Stimulated activated CD4-positive, alpha-beta T cell treated with anti-CD3 and anti-CD28 coated beads, Interleukin-15, amount 100 ng/mL, for 1 hour (primary cell): ENCODE results near the gene CRYM.
"Not testable (repeated sequence)": the region's sequence is repeated elsewhere in the genome, so short reads cannot be mapped to it uniquely, and the experiment has no call there.

Experiments used
- DNase-seq, 2 donors: peaks; one replicate each; pipeline ENCODE4 v3.0.0-alpha.2; 2020; ENCODE audit warnings: low read depth in 1 of 2, low spot score in 1 of 2

The CRYM gene

GRCh38 chr16:21279501-21279900 lies 1.4 kb upstream of the CRYM start:
- no peak for DNase-seq

GRCh38 chr16:21277045-21277926 lies 804 bp downstream of the CRYM start:
- no peak for DNase-seq

GRCh38 chr16:21276090-21276489 lies 2.0 kb downstream of the CRYM start:
- no peak for DNase-seq

- no peak for DNase-seq
Observed at GRCh38 chr16:21275529-21275928, 2.6 kb downstream of the CRYM start.

- DNase-seq: no peak
Observed at GRCh38 chr16:21274172-21274726, 3.8 kb downstream of the CRYM start.

- not testable (repeated sequence) for DNase-seq
Observed at GRCh38 chr16:21272763-21273162, 5.3 kb downstream of the CRYM start.

- no peak for DNase-seq
Observed at GRCh38 chr16:21272253-21272652, 5.8 kb downstream of the CRYM start.

GRCh38 chr16:21268236-21268635 lies 9.9 kb downstream of the CRYM start:
- no peak for DNase-seq

GRCh38 chr16:21267298-21267697 lies 10.8 kb downstream of the CRYM start:
- DNase-seq: no peak

GRCh38 chr16:21265104-21265837 lies 12.8 kb downstream of the CRYM start:
- DNase-seq: no peak

- DNase-seq: no peak
Observed at GRCh38 chr16:21264571-21265036, 13.5 kb downstream of the CRYM start.

GRCh38 chr16:21263640-21264570 lies 14.2 kb downstream of the CRYM start:
- DNase-seq: no peak

- no peak for DNase-seq
Observed at GRCh38 chr16:21262779-21263639, 15.1 kb downstream of the CRYM start.

- no peak for DNase-seq
Observed at GRCh38 chr16:21260870-21261791, 17.0 kb downstream of the CRYM start.

- no peak for DNase-seq
Observed at GRCh38 chr16:21257284-21257683, 20.8 kb downstream of the CRYM start.

GRCh38 chr16:21256636-21257035 lies 21.5 kb downstream of the CRYM start:
- DNase-seq: no peak

GRCh38 chr16:21253470-21253869 lies 24.6 kb downstream of the CRYM start:
- no peak for DNase-seq

- DNase-seq: no peak
Observed at GRCh38 chr16:21250072-21250923, 27.8 kb downstream of the CRYM start.
